OCI-LY1 (cell line): ENCODE measurements around the gene TYSND1.

Source experiments
- CTCF ChIP-seq: fragments of 200-600 bp; sonication (generic), shearing (Covaris generic); IDR thresholded peaks from 2 replicates; pipeline ENCODE4 v1.5.1; 2017; ENCODE audit warnings: mild to moderate bottlenecking, antibody characterized with exemption, low read length, moderate library complexity, mixed read lengths
- EZH2 ChIP-seq: fragments of 200-600 bp; sonication (generic), shearing (Covaris generic); IDR thresholded peaks from 2 replicates; pipeline ENCODE4 v1.8.0; 2017; ENCODE audit warnings: borderline replicate concordance, mixed run types, mild to moderate bottlenecking, antibody characterized with exemption, low read length, moderate library complexity, mixed read lengths

GRCh38 chr10:70135684-70136083, 10.8 kb downstream of the TYSND1 start:
- TF ChIP-seq EZH2 (no peak), CTCF (no peak)
